Keratinocyte (primary cell): ENCODE results near the gene AGFG1. TPM values are rescaled to one million over a fixed set of nuclear protein-coding genes. Genes with fewer than 3 reads are reported as not detected.

Source experiments
- DNase-seq: peaks from one replicate; pipeline ENCODE4 v3.0.0-alpha.2; 2011; ENCODE audit warnings: low read depth, missing footprints, low spot score
- FAIRE-seq: peaks from 2 replicates; lab custom pipeline; 2011; peaks lifted over from hg19 to GRCh38; lab: Jason Lieb, UNC
- H2AFZ ChIP-seq: 2 replicates; pipeline ENCODE4 v1.6.0; 2012; ENCODE audit warnings: low read length, control low read depth, inconsistent platforms; ENCODE audit not compliant: control insufficient read depth
- H3K27ac ChIP-seq: 2 replicates; pipeline ENCODE4 v1.5.1; 2011; ENCODE audit warnings: low read length; ENCODE audit not compliant: control insufficient read depth, insufficient read depth
- H3K27me3 ChIP-seq: 3 replicates; pipeline ENCODE4 v1.6.0; 2011; ENCODE audit warnings: low read length; ENCODE audit not compliant: control insufficient read depth, insufficient read depth; ENCODE audit errors: extremely low read depth
- H3K36me3 ChIP-seq, 2 experiments: 2 replicates in 1 of 2; 3 replicates in 1 of 2; pipeline ENCODE4 v1.5.1; 2011; ENCODE audit warnings: low read length in 2 of 2, mild to moderate bottlenecking in 1 of 2; ENCODE audit not compliant: control insufficient read depth in 2 of 2, insufficient read depth in 2 of 2; ENCODE audit errors: extremely low read depth in 1 of 2
- H3K4me1 ChIP-seq: 3 replicates; pipeline ENCODE4 v1.5.1; 2011; ENCODE audit warnings: low read length; ENCODE audit not compliant: control insufficient read depth, insufficient read depth; ENCODE audit errors: extremely low read depth
- H3K4me2 ChIP-seq: 3 replicates; pipeline ENCODE4 v1.6.0; 2011; ENCODE audit warnings: low read depth, low read length; ENCODE audit not compliant: control insufficient read depth, insufficient read depth; ENCODE audit errors: extremely low read depth
- H3K4me3 ChIP-seq, 3 experiments: fragments of 200-600 bp in 1 of 3; sonication (generic) in 1 of 3; 2 replicates in 2 of 3; 3 replicates in 1 of 3; pipeline ENCODE4 v1.5.1; 2011 to 2016; ENCODE audit warnings: low read length in 3 of 3, mild to moderate bottlenecking in 3 of 3, control low read depth in 2 of 3, inconsistent platforms in 1 of 3, low read depth in 1 of 3, mixed read lengths in 1 of 3, mixed run types in 1 of 3, moderate library complexity in 1 of 3; ENCODE audit not compliant: control insufficient read depth in 2 of 3, insufficient read depth in 2 of 3; ENCODE audit errors: extremely low read depth in 1 of 3
- H3K79me2 ChIP-seq: 2 replicates; pipeline ENCODE4 v1.6.0; 2012; ENCODE audit warnings: low read length; ENCODE audit not compliant: control insufficient read depth, insufficient read depth
- H3K9ac ChIP-seq: 3 replicates; pipeline ENCODE4 v1.6.0; 2011; ENCODE audit warnings: low read length; ENCODE audit not compliant: control insufficient read depth, insufficient read depth; ENCODE audit errors: extremely low read depth
- H3K9me1 ChIP-seq: 3 replicates; pipeline ENCODE4 v1.6.0; 2011; ENCODE audit warnings: low read length; ENCODE audit not compliant: control insufficient read depth, insufficient read depth; ENCODE audit errors: extremely low read depth
- H3K9me3 ChIP-seq: 2 replicates; pipeline ENCODE4 v1.5.1; 2012; ENCODE audit warnings: low read depth, low read length; ENCODE audit not compliant: control insufficient read depth
- H4K20me1 ChIP-seq: 3 replicates; pipeline ENCODE4 v1.6.0; 2011; ENCODE audit warnings: low read length; ENCODE audit not compliant: control insufficient read depth, insufficient read depth; ENCODE audit errors: extremely low read depth
- EZH2 ChIP-seq: IDR thresholded peaks from one replicate; pipeline ENCODE4 v1.6.1; 2012; ENCODE audit warnings: inconsistent platforms, mild to moderate bottlenecking, low read length, moderate library complexity
- dilution Hi-C: fragments of 300-500 bp; cut with MboI; formaldehyde crosslinking; loops from one replicate; pipeline ENCODE4 v1.7.0; 2020; ENCODE audit warnings: low sequenced_read_pairs; ENCODE audit not compliant: extremely low pct_ligation_motif_present
- polyA plus RNA-seq, 5 experiments: library from polyadenylated mRNA; depleted of rRNA in 3 of 5; stranded (reverse) in 3 of 5; stranded (forward) in 1 of 5; unstranded in 1 of 5; fragments of >200 nt; gene quantifications; 1 replicate in 1 of 5; 2 replicates in 3 of 5; 3 replicates in 1 of 5; pipeline versions ENCODE4 v1.2.1 to v1.2.3, GENCODE V29; 2011 to 2012; ENCODE audit warnings: missing spikeins in 2 of 5, low read depth in 1 of 5, low replicate concordance in 1 of 5
- TF ChIP-seq, protein P1 (sequence below), 3 experiments: IDR thresholded peaks in 1 of 3; conservative IDR thresholded peaks in 1 of 3; optimal IDR thresholded peaks in 1 of 3; 2 replicates in 2 of 3; 3 replicates in 1 of 3; pipeline versions ENCODE3 to v1.5.1; 2011; ENCODE audit warnings: low read length in 3 of 3, mild to moderate bottlenecking in 3 of 3, moderate library complexity in 2 of 3, control low read depth in 1 of 3, inconsistent platforms in 1 of 3; ENCODE audit not compliant: insufficient read depth in 2 of 3; ENCODE audit errors: extremely low read depth in 1 of 3

The AGFG1 gene
- polyA plus RNA-seq, 1 donor (not counting 4 experiments of a cell fraction or from before 2014, with no cell fraction given): 111 TPM

GRCh38 chr2:227471412-227471811, 544 bp upstream of the AGFG1 start:
- Histone ChIP-seq H3K4me1 (peaks cover 22% of the 10 kb centered on the region), H4K20me1 (peaks cover 7% of the 10 kb centered on the region), H3K27ac (no peak overlapping the region), H3K36me3 (no peaks in the 10 kb centered on the region), H3K9ac (no peak overlapping the region), H3K79me2 (peaks cover 44% of the 10 kb centered on the region), H3K27me3 (no peaks in the 10 kb centered on the region), H3K4me2 (no peak overlapping the region), H3K9me3 (no peaks in the 10 kb centered on the region), H2AFZ (no peak overlapping the region), H3K4me3 (no peak overlapping the region), H3K9me1 (no peaks in the 10 kb centered on the region)
- FAIRE-seq (no peak), DNase-seq (no peak)
- dilution Hi-C loops: no loop called here
- TF ChIP-seq, protein P1, sequence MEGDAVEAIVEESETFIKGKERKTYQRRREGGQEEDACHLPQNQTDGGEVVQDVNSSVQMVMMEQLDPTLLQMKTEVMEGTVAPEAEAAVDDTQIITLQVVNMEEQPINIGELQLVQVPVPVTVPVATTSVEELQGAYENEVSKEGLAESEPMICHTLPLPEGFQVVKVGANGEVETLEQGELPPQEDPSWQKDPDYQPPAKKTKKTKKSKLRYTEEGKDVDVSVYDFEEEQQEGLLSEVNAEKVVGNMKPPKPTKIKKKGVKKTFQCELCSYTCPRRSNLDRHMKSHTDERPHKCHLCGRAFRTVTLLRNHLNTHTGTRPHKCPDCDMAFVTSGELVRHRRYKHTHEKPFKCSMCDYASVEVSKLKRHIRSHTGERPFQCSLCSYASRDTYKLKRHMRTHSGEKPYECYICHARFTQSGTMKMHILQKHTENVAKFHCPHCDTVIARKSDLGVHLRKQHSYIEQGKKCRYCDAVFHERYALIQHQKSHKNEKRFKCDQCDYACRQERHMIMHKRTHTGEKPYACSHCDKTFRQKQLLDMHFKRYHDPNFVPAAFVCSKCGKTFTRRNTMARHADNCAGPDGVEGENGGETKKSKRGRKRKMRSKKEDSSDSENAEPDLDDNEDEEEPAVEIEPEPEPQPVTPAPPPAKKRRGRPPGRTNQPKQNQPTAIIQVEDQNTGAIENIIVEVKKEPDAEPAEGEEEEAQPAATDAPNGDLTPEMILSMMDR (optimal IDR thresholded peaks at IDR 0.05 in 1 of 3, IDR thresholded peaks at IDR 0.05 in 1 of 3, conservative IDR thresholded peaks at IDR 0.05 in 1 of 3; ENCODE audit: extremely low read depth in 1 of 3, insufficient read depth in 2 of 3, low read length in 3 of 3): no peak
- TF ChIP-seq EZH2: no peak

GRCh38 chr2:227472265-227473121, 537 bp downstream of the AGFG1 start:
- peak overlapping the region; percentile 92 for H3K4me2 ChIP-seq
- H3K4me3 ChIP-seq: peak overlapping the region; percentile 65 to 90 (median 81)
- no peaks in the 10 kb centered on the region for H3K36me3 ChIP-seq
- TF ChIP-seq EZH2: no peak
- TF ChIP-seq, protein P1 (optimal IDR thresholded peaks at IDR 0.05 in 1 of 3, IDR thresholded peaks at IDR 0.05 in 1 of 3, conservative IDR thresholded peaks at IDR 0.05 in 1 of 3; ENCODE audit: extremely low read depth in 1 of 3, insufficient read depth in 2 of 3, low read length in 3 of 3): no peak
- H3K4me1 ChIP-seq: peaks cover 13% of the 10 kb centered on the region
- H4K20me1 ChIP-seq: peaks cover 7% of the 10 kb centered on the region
- no peaks in the 10 kb centered on the region for H3K27me3 ChIP-seq
- no peaks in the 10 kb centered on the region for H3K9me1 ChIP-seq
- H3K9ac ChIP-seq: peak overlapping the region; percentile 88
- H3K27ac ChIP-seq: peak overlapping the region; percentile 74
- no peak for FAIRE-seq
- no peak for DNase-seq
- no peaks in the 10 kb centered on the region for H3K9me3 ChIP-seq
- dilution Hi-C loops: no loop called here
- H3K79me2 ChIP-seq: peaks cover 55% of the 10 kb centered on the region
- peak overlapping the region; percentile 49 for H2AFZ ChIP-seq
